ENCODE results near the gene FDXR. TPM values are rescaled to one million over a fixed set of nuclear protein-coding genes. Genes with fewer than 3 reads are reported as not detected.

FDXR gene
- total and polyA plus RNA-seq, 9 of the 15 experiments (the other 6 are each of a cell fraction or from before 2014, with no cell fraction given): 0.89 to 70.7 (median 30.9) TPM

- TF ChIP-seq CBX8 (IDR thresholded peaks at IDR 0.05; ENCODE audit: borderline replicate concordance, extremely low read depth, low read depth, low read length, poor library complexity, severe bottlenecking) (no peak), SMC3 (conservative IDR thresholded peaks at IDR 0.05; ENCODE audit: insufficient read depth, low read depth, low read length) (0 out of 2 replicates have a peak, but pooled peaks have one; percentile 38), RAD21 (CRISPR knock-in tag; conservative IDR thresholded peaks at IDR 0.05 in 1 of 2, IDR thresholded peaks at IDR 0.05 in 1 of 2) (peak; percentile 23 to 60; a peak in 2 of 4 replicates), PCBP1 (IDR thresholded peaks at IDR 0.05; ENCODE audit: low read depth, low read length, poor library complexity, severe bottlenecking) (peak; percentile 60), POLR2G (IDR thresholded peaks at IDR 0.05; ENCODE audit: low read depth, low read length) (peak; percentile 44; the same call in 1 of the 2 replicates), RB1 (IDR thresholded peaks at IDR 0.05; ENCODE audit: low read depth) (0 out of 2 replicates have a peak, but pooled peaks have one; percentile 43), NRF1 (conservative IDR thresholded peaks at IDR 0.05 in 1 of 2, IDR thresholded peaks at IDR 0.05 in 1 of 2) (peak; percentile 68 to 74), PRMT5 (CRISPR knock-in tag; IDR thresholded peaks at IDR 0.05) (no peak)
Measured at GRCh38 chr17:74842599-74843351, 30.0 kb downstream of the FDXR start (continued).

GRCh38 chr17:74842146-74842598 lies 30.6 kb downstream of the FDXR start:
- H3K27me3 ChIP-seq (ENCODE audit: control insufficient read depth in 2 of 2, insufficient read depth in 2 of 2, low read length in 2 of 2): no peaks in the 10 kb centered on the region
- intact Hi-C loops (cut with micrococcal nuclease) (no loop called here), in situ Hi-C loops (cut with MboI) (no loop called here)
- FAIRE-seq (no peak), ATAC-seq (no peak), DNase-seq (ENCODE audit: extremely low read depth in 1 of 4, low spot score in 3 of 4) (no peak)
- H3K9me1 ChIP-seq (ENCODE audit: control insufficient read depth, insufficient read depth, low read length): no peaks in the 10 kb centered on the region
- ChIA-PET CTCF (ENCODE audit: low intra/inter-chr PET ratio) (interaction anchor here (0.7 to 1.3 kb wide), 4 partner anchors 22 to 118 kb away, joined by 3 to 8 read pairs (median 4); no protein-coding TSS in a partner anchor), POLR2A (interaction anchor here (0.5 to 1.3 kb wide), 3 partner anchors 10 to 88 kb away, joined by 4 to 5 read pairs (median 4); no protein-coding TSS in a partner anchor)
- no peaks in the 10 kb centered on the region for H3K79me2 ChIP-seq (ENCODE audit: control insufficient read depth, insufficient read depth, low read length)
- H3K27ac ChIP-seq (ENCODE audit: extremely low read depth, low read depth, low read length): no peak overlapping the region
- H3K36me3 ChIP-seq (ENCODE audit: control insufficient read depth, insufficient read depth, low read length): no peaks in the 10 kb centered on the region
- BruUV-seq (replicated peaks): no TSS peak
- no peak overlapping the region for H3K4me3 ChIP-seq
- H2AFZ ChIP-seq (ENCODE audit: low read depth, low read length): no peak overlapping the region
- H3K9me3 ChIP-seq (replicated peaks; ENCODE audit: control insufficient read depth, insufficient read depth, low read depth, low read length): no peaks in the 10 kb centered on the region
- H3K4me1 ChIP-seq (replicated peaks in 1 of 2; ENCODE audit: control insufficient read depth in 2 of 2, insufficient read depth in 2 of 2, low read length in 2 of 2): peaks cover 11 to 31% of the 10 kb centered on the region in 2 experiments; a peak in 4 of 5 replicates
- no peak overlapping the region for H3K9ac ChIP-seq (ENCODE audit: insufficient read depth in 1 of 2, low read depth in 2 of 2, low read length in 2 of 2)
- 72% methylated on average over 6 of the region's 8 CpGs for WGBS (ENCODE audit: insufficient coverage, low coverage, missing lambda C conversion rate)
- TF ChIP-seq ZKSCAN3 (CRISPR knock-in tag; IDR thresholded peaks at IDR 0.05): no peak
- no peak for TF ChIP-seq ZNF785 (CRISPR knock-in tag; IDR thresholded peaks at IDR 0.05)
- TF ChIP-seq ESRRA (IDR thresholded peaks at IDR 0.05; ENCODE audit: borderline replicate concordance, low read depth): no peak
- no peak for TF ChIP-seq ZNF146 (CRISPR knock-in tag; IDR thresholded peaks at IDR 0.05; ENCODE audit: unreplicated experiment)
- no peak for TF ChIP-seq SMAD4 (CRISPR knock-in tag; conservative IDR thresholded peaks at IDR 0.05)
- no peak for TF ChIP-seq RBM22 (IDR thresholded peaks at IDR 0.05; ENCODE audit: low read depth, low read length, poor library complexity, severe bottlenecking)
- no peak for TF ChIP-seq TBL1XR1 (IDR thresholded peaks at IDR 0.05; ENCODE audit: low read length in 2 of 2)
- TF ChIP-seq ZNF134 (CRISPR knock-in tag; conservative IDR thresholded peaks at IDR 0.05): no peak
- H3K4me2 ChIP-seq (ENCODE audit: insufficient read depth, low read length): no peak overlapping the region
- H4K20me1 ChIP-seq (replicated peaks; ENCODE audit: control insufficient read depth, insufficient read depth, low read length): peaks cover 17% of the 10 kb centered on the region; the same call in 1 of the 2 replicates
